T-helper 1 cell (primary cell): Measurements from ENCODE around the gene CLOCK.

Experiments used
- DNase-seq, 5 donors: peaks; one replicate each; pipeline ENCODE4 v3.0.0-alpha.2; 2012 to 2020

Gene CLOCK

GRCh38 chr4:55475394-55476243 is 71.1 kb downstream of the CLOCK start:
- DNase-seq: peak in 1 of 5 donors; percentile 61

GRCh38 chr4:55469979-55470378 is 76.7 kb downstream of the CLOCK start:
- no peak for DNase-seq

- DNase-seq: no peak
These were observed 78.0 kb downstream of the CLOCK start for GRCh38 chr4:55468724-55469123.

GRCh38 chr4:55466001-55466400 is 80.7 kb downstream of the CLOCK start:
- DNase-seq: no peak

- no peak for DNase-seq
These were observed 88.1 kb downstream of the CLOCK start for GRCh38 chr4:55458611-55459010.

GRCh38 chr4:55458164-55458563 is 88.5 kb downstream of the CLOCK start:
- no peak for DNase-seq

- DNase-seq: no peak
These were observed 96.1 kb downstream of the CLOCK start for GRCh38 chr4:55450566-55450965.

- no peak for DNase-seq
These were observed 98.9 kb downstream of the CLOCK start for GRCh38 chr4:55447831-55448230.

- DNase-seq: no peak
These were observed 99.5 kb downstream of the CLOCK start for GRCh38 chr4:55447108-55447708.

- DNase-seq: no peak
These were observed 100.2 kb downstream of the CLOCK start for GRCh38 chr4:55446578-55446922.

GRCh38 chr4:55445921-55446577 is 100.7 kb downstream of the CLOCK start:
- no peak for DNase-seq

GRCh38 chr4:55444827-55445226 is 101.9 kb downstream of the CLOCK start:
- DNase-seq: no peak

GRCh38 chr4:55442541-55442940 is 104.2 kb downstream of the CLOCK start:
- no peak for DNase-seq

- no peak for DNase-seq
These were observed 105.9 kb downstream of the CLOCK start for GRCh38 chr4:55440786-55441185.

GRCh38 chr4:55439023-55439422 is 107.7 kb downstream of the CLOCK start:
- no peak for DNase-seq

- no peak for DNase-seq
These were observed 108.4 kb downstream of the CLOCK start for GRCh38 chr4:55438314-55438713.

GRCh38 chr4:55437823-55438222 is 108.9 kb downstream of the CLOCK start:
- DNase-seq: no peak

GRCh38 chr4:55437356-55437796 is 109.3 kb downstream of the CLOCK start:
- no peak for DNase-seq

- peak in 1 of 5 donors; percentile 55 for DNase-seq
These were observed 111.4 kb downstream of the CLOCK start for GRCh38 chr4:55435141-55435841.

GRCh38 chr4:55431710-55432336 is 114.9 kb downstream of the CLOCK start:
- no peak for DNase-seq

- DNase-seq: no peak
These were observed 121.9 kb downstream of the CLOCK start for GRCh38 chr4:55424791-55425190.

- no peak for DNase-seq
These were observed 130.5 kb downstream of the CLOCK start for GRCh38 chr4:55416176-55416575.

GRCh38 chr4:55411621-55412020 is 135.1 kb downstream of the CLOCK start:
- DNase-seq: no peak
